ENCODE results near the gene TMC2.
A peak's percentile ranks its signal among the peaks of the same experiment; 100 is the strongest.
"Not testable (repeated sequence)": the region's sequence is repeated elsewhere in the genome, so short reads cannot be mapped to it uniquely, and the experiment has no call there.

TMC2 gene

GRCh38 chr20:2524709-2525506 is 11.5 kb upstream of the TMC2 start:
- peak; percentile 41 for DNase-seq (ENCODE audit: low read depth)

DNA sequence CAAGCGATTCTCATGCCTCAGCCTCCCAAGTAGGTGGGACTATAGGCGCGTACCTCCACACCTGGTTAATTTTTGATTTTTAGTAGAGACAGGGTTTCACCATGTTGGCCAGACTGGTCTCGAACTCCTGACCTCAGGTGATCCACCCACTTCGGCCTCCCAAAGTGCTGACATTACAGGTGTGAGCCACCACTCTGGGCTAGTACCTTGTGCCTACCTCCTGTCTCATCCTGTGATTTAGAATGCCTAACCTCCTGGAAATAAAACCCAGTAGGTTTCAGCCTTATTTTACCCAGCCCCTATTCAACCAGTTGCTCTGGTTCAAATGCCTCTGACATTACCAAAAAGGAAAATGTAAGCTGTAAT is 10.2 kb upstream of the TMC2 start:
- DNase-seq (ENCODE audit: low read depth), result not testable (repeated sequence)

- DNase-seq (ENCODE audit: low read depth), result no peak
Observed at GRCh38 chr20:2527762-2528161, 8.6 kb upstream of the TMC2 start.

- no peak for DNase-seq (ENCODE audit: low read depth)
Observed at GRCh38 chr20:2528671-2529271, 7.6 kb upstream of the TMC2 start.

- no peak for DNase-seq (ENCODE audit: low read depth)
Observed at GRCh38 chr20:2533118-2533517, 3.3 kb upstream of the TMC2 start.

DNA sequence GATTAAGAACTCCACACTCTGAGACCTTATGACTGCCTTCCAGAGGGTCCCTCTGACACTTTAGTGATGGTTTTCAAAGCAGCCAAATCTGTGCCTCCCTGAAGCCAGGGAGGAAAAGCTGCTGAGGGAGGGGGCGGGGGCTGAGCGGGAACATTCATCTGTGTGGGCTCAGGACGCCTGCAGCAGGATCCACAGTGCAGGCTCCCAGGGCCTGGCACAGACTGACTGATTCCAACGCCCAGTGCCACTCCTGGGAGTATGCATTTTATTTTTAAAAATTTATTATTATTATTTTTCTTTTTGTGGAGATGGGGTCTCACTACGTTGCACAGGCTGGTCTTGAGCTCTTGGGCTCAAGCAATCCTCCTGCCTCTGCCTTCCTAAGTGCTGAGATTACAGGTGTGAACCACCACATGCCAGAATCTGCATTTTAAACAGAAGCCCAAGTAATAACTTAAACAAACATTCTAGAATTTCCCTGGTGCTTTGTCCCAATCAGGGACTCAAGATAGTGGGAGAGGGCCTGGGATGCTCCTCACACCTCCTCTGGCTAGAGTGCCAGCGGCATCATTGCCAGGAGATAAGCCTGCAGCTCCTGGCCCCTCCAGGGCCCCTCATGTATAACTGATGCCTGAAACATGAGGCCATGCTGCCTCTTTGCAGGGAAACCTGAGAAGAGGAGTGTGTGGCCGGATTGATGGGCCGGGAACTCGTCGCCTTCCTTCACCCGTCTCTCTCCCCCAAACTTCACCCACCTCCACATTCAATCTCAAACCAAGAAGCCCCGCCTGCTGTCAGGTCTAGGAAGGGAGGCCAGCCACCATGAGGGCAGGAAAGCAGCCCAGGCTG is 438 bp upstream of the TMC2 start:
- DNase-seq (ENCODE audit: low read depth), result no peak

GRCh38 chr20:2537101-2537500 is 728 bp downstream of the TMC2 start:
- no peak for DNase-seq (ENCODE audit: low read depth)

GRCh38 chr20:2538356-2538755 is 2.0 kb downstream of the TMC2 start:
- DNase-seq (ENCODE audit: low read depth), result no peak

DNA sequence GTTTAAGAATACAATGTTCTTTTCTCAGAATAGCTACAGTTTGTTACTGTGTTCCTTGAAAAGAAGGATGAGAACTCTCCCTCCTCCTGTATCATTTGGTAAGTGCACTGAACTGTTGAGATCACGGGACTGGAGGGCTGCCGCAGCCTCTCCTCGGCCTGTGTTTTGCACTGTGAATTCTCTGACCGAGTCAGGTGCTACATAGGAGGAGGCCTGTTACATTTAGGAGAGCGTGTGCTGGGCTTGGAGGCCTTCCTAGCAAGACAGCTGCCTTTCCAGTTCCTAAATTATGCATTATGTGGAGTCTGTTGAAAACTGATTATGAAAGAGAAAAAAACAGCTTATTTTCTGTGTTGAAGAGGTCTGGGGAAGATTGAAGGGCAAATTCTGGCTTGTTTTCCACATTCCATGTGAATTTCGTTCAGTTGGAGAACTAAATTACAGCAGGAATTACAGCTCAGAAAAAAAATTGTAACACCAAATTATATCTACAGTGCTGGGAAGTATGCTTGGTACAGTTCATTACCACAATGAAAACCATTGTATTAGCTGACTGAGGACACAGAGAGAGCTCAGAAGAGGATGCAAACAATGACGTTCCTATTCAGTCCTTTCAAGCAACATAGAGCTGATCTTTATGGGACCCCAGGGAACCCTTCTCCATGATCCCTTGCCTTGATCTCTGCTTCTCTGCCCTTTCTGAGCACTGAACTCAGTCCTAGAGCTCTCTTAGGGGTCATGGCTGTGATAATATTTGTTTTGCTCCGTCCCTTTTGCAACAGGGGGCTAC is 2.8 kb downstream of the TMC2 start:
- DNase-seq (ENCODE audit: low read depth), result no peak

DNA sequence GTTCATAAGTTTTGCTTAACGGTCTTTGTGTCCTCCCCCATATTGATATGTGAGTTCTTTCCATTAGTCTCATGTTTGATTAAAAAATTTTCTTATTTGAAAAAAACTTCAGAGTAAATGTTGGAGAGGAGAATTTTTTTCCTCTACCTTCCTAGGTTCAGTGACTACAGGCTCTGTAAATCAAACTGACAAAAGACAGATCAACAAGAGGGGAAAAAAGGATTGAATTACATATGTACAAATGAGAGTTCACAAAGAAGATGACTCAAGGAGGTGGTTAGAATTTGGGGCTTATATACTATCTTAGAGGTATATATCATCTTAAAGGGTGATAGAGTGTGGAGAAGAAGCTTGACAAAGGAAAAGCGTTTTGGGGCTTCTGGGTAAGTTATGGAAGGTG is 5.6 kb downstream of the TMC2 start:
- no peak for DNase-seq (ENCODE audit: low read depth)

GRCh38 chr20:2542361-2542760 is 6.0 kb downstream of the TMC2 start:
- no peak for DNase-seq (ENCODE audit: low read depth)

- no peak for DNase-seq (ENCODE audit: low read depth)
Observed at GRCh38 chr20:2544211-2544610, 7.8 kb downstream of the TMC2 start.

GRCh38 chr20:2545594-2545993 is 9.2 kb downstream of the TMC2 start:
- no peak for DNase-seq (ENCODE audit: low read depth)

DNA sequence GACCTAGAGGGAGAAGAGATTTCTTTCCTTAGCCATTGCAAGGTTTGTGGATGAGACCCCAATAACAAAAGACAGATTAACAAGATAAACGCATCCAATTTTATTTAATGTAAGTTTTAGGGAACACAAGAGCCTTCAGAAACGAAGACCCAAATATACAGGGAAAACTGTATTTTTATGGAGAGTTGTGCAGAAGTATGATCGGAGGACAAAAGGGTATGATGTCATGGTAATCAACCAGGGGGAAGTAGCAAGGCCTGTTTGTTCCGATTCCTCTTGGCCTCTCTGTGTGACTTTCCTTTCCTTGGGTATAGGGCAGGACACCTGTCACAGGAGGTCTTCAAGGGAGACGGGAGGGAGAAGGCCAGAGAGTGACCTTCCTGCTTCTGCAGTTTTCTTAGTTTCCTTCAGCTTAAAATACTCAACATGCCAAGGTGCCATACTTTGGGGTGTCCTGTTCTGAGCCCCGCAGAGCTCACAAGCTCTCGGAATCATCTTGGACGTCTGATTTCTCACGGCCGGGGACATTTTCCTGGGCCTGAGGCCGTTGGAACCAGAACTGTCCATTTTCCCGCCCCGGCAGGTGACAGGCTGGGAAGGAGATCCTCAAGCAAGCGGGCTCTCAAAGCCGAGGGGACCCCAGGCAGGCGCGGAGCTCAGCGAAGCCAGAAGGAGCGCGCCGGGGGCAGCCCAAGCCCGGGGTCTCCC is 21.7 kb downstream of the TMC2 start:
- DNase-seq (ENCODE audit: low read depth), result no peak

DNA sequence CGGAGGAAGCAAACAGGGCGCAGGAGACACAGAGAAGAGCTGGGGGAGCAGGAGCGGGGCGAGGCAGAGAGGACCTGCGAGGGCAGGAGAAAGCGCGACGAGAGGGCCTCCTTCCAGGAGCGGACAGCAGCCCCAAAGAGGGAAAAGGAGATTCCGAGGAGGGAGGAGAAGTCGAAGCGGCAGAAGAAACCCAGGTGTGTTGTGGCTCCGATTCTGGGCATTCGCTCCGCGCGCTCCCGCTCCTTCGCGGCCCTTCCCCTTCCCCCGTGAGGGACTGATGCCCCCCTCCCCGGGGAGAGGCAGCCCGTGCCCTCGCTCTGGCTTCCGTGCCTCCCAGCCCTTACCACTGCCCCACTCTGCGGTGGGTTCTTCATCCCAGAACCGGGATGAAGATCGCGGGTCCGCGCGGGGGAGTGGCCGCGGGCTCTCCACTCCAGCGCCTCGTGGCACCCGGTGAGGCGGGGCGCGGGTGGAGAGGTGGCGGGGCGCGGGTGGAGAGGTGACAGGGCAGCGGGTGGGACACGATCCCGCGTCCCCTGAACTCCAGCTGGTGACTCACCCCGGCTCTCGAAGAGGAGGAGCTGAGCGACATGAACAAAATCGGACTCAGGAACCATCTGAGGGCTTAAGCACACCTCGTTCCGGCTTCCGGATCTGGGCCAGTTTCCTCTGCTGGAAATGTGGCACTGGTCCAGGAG is 22.4 kb downstream of the TMC2 start:
- no peak for DNase-seq (ENCODE audit: low read depth)

GRCh38 chr20:2559279-2559626 is 22.9 kb downstream of the TMC2 start:
- DNase-seq (ENCODE audit: low read depth), result no peak

GRCh38 chr20:2559651-2560050 is 23.3 kb downstream of the TMC2 start:
- DNase-seq (ENCODE audit: low read depth), result no peak

- DNase-seq (ENCODE audit: low read depth), result no peak
Observed at GRCh38 chr20:2563116-2563515, 26.7 kb downstream of the TMC2 start.

DNA sequence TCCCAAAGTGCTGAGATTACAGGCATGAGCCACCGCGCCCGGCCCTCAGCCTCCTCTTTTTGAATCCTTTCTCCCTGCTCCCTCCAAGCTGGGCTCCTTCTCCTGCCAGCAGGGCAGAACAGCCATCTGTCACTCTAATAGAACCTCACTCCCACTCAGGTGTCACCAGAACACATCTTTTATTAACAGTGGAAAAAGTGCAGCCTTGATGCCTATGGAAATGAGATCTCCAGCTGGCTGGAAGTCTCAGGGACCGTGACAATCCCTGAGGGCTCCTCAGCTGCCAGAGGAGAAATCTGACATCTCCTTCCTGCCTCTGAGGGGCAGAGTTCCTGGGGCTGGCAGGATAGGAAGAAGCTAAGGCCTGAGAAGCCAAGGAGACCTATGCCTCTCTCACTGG is 28.0 kb downstream of the TMC2 start:
- no peak for DNase-seq (ENCODE audit: low read depth)

DNA sequence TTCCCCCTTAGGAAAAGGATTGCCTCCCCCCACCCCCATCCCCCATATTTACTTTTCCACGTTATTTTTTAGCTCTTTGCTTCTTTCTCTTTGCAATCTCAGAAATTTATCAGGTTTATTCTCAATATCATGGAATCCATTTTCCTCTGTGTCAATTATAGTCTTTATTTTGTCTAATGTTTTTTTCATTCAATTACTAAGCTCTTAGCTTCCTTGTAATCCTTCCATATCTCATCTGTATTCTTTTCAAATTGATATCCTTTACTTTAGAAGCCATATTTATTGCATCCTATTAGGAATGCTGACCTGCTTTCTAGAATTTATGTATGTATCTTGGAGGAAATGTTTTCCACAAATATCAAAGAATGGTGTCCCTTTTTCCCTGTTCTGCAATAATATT is 39.3 kb downstream of the TMC2 start:
- no peak for DNase-seq (ENCODE audit: low read depth)

- no peak for DNase-seq (ENCODE audit: low read depth)
Observed at GRCh38 chr20:2576317-2576727, 39.9 kb downstream of the TMC2 start.
